DOHH2 (cell line): ENCODE data around the gene CD1D.

Source experiments
- EZH2phosphoT487 ChIP-seq: fragments of 200-600 bp; sonication (generic); IDR thresholded peaks from 2 replicates; pipeline ENCODE4 v1.6.1; 2017; ENCODE audit warnings: borderline replicate concordance, mild to moderate bottlenecking, antibody characterized with exemption, low read length, moderate library complexity, mixed read lengths
- TF ChIP-seq, protein P1 (sequence below): fragments of 200-600 bp; sonication (generic); IDR thresholded peaks from one replicate; pipeline ENCODE4 v1.5.1; 2014; ENCODE audit warnings: antibody characterized with exemption, mild to moderate bottlenecking, low read depth, low read length; ENCODE audit not compliant: poor library complexity, severe bottlenecking

DNA sequence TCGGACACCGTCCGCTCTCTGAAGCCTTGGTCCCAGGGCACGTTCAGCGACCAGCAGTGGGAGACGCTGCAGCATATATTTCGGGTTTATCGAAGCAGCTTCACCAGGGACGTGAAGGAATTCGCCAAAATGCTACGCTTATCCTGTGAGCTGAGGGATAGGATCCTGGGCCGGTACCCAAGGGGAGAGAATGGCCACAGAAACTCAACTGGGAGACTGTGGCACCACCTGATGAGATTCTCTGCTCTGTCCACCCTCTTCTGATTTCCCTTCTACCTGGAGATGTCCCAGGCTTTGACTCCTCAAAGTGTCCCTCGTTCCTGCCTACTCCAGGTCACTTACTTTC, 855 bp downstream of the CD1D start:
- TF ChIP-seq, protein P1, sequence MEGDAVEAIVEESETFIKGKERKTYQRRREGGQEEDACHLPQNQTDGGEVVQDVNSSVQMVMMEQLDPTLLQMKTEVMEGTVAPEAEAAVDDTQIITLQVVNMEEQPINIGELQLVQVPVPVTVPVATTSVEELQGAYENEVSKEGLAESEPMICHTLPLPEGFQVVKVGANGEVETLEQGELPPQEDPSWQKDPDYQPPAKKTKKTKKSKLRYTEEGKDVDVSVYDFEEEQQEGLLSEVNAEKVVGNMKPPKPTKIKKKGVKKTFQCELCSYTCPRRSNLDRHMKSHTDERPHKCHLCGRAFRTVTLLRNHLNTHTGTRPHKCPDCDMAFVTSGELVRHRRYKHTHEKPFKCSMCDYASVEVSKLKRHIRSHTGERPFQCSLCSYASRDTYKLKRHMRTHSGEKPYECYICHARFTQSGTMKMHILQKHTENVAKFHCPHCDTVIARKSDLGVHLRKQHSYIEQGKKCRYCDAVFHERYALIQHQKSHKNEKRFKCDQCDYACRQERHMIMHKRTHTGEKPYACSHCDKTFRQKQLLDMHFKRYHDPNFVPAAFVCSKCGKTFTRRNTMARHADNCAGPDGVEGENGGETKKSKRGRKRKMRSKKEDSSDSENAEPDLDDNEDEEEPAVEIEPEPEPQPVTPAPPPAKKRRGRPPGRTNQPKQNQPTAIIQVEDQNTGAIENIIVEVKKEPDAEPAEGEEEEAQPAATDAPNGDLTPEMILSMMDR, result no peak
- no peak for TF ChIP-seq EZH2phosphoT487
